Subcutaneous abdominal adipose tissue (tissue), 5 donors: ENCODE data around the gene SCRG1.

Source experiments
- H3K27ac ChIP-seq: one replicate; pipeline ENCODE4 v1.7.0; 2013; ENCODE audit warnings: low read depth, mild to moderate bottlenecking, inconsistent platforms, low read length, moderate library complexity
- H3K27me3 ChIP-seq, 5 donors: one replicate each; pipeline ENCODE4 v1.7.0; 2013; ENCODE audit warnings: low read length in 5 of 5, inconsistent platforms in 1 of 5; ENCODE audit not compliant: control insufficient read depth in 5 of 5, insufficient read depth in 4 of 5
- H3K36me3 ChIP-seq, 5 donors: one replicate each; pipeline ENCODE4 v1.7.0; 2013; ENCODE audit warnings: low read length in 5 of 5; ENCODE audit not compliant: control insufficient read depth in 5 of 5, insufficient read depth in 5 of 5
- H3K4me1 ChIP-seq, 5 donors: one replicate each; pipeline ENCODE4 v1.7.0; 2013; ENCODE audit warnings: low read length in 5 of 5, mild to moderate bottlenecking in 3 of 5, moderate library complexity in 1 of 5; ENCODE audit not compliant: control insufficient read depth in 5 of 5, insufficient read depth in 5 of 5
- H3K4me3 ChIP-seq, 5 donors: one replicate each; pipeline ENCODE4 v1.7.0; 2013; ENCODE audit warnings: low read length in 5 of 5, low read depth in 1 of 5
- H3K9ac ChIP-seq, 5 donors: one replicate each; pipeline ENCODE4 v1.7.0; 2013; ENCODE audit warnings: low read length in 5 of 5, mild to moderate bottlenecking in 4 of 5, moderate library complexity in 3 of 5
- H3K9me3 ChIP-seq, 5 donors: one replicate each; pipeline ENCODE4 v1.7.0; 2013; ENCODE audit warnings: low read length in 5 of 5; ENCODE audit not compliant: control insufficient read depth in 5 of 5
- donor health status: healthy.
- donor health status: healthy.
- donor health status: healthy.
- donor health status: healthy.
- donor health status: healthy.

Gene SCRG1

DNA sequence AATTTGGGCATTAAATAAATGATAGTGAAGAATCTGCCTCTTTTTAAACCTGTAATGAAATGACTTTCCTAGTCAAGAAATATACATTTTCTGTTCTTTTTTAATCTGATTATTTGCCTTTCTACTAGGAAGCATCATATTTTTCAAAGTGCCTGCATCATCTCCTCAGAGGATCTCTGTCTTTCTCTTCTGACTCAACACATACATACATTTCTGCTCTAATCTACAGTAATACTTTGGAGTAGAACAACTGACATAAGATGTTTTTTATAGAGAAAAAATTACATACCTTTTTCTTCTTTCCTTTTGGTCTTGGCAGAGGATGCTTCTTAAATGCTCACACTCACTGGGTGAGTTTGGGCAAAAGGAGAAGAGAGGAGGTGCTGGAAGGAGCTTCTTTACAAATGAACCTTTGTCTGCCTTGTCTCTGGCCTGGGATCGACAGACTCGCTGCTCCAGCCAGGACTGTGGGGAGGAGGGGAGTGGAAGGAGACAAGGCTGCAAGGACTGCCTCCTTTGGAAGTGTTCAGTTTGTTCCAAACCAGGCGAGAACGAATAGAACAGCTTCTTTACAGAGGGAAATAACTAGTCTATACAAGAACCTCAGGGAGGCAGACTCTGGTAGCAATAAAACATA, at the start of gene SCRG1:
Gene SCRG1 (minus strand): TSS at position 338 of the 637 bp plus-strand sequence. CDS start 7,702 bp downstream, outside the sequence.
- no peaks in the 10 kb centered on the region for H3K9me3 ChIP-seq
- H3K9ac ChIP-seq = no peak within 1 kb of the TSS
- peaks cover 0 to 10% (median 3%) of the 10 kb centered on the region in 5 donors for H3K36me3 ChIP-seq
- H3K4me3 ChIP-seq = no peak within 1 kb of the TSS
- H3K27me3 ChIP-seq = no peaks in the 10 kb centered on the region
- H3K4me1 ChIP-seq = no peaks in the 10 kb centered on the region
- no peak within 1 kb of the TSS for H3K27ac ChIP-seq

DNA sequence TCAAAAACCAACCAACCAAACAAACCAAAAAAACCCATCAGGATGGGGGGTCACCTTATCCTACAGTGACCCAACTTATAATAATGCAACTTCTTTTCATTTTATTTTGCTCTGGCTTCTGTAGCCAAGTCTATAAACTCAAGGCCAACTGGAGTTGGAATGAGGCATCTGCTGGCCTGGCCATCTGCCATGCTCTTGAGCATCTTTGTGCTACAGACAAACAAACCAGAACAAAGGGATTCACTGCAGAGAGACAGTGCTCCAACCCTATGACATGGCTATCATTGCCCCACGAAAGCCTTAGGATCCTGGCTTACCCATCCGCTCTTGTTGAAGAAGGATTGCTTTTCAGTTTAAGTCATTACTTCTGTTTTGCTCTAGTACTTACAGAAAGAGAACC, 49.2 kb upstream of the SCRG1 start:
- no peak overlapping the region for H3K27ac ChIP-seq
- no peak overlapping the region for H3K4me3 ChIP-seq
- H3K4me1 ChIP-seq = peaks cover 0 to 7% (median 6%) of the 10 kb centered on the region in 5 donors
- H3K9ac ChIP-seq = no peak overlapping the region
- H3K9me3 ChIP-seq = no peaks in the 10 kb centered on the region
- no peaks in the 10 kb centered on the region for H3K27me3 ChIP-seq
- H3K36me3 ChIP-seq = no peaks in the 10 kb centered on the region

DNA sequence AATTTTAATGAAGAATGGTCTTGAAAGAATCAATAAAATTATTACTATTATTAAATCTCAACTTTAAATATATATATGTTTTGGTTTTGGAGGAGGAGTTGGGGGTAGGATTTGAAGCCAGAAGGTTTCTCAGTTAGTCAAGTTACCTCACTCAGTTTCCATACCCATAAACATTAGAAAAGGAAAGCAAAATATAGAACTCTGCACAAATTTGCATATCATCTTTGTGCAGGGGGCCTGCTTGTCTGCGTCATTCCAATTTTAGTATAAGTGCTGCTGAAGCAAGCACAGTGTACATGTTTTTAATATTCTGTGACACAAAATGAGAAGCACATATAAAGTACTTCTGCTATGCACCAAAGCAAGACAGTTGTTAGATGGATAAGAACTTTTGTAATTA, 47.5 kb upstream of the SCRG1 start:
- peaks cover 0 to 7% (median 6%) of the 10 kb centered on the region in 5 donors for H3K4me1 ChIP-seq
- no peak overlapping the region for H3K27ac ChIP-seq
- H3K9ac ChIP-seq = no peak overlapping the region
- no peaks in the 10 kb centered on the region for H3K9me3 ChIP-seq
- no peaks in the 10 kb centered on the region for H3K27me3 ChIP-seq
- H3K36me3 ChIP-seq = peaks cover 0 to 6% (median 0%) of the 10 kb centered on the region in 5 donors
- no peak overlapping the region for H3K4me3 ChIP-seq

DNA sequence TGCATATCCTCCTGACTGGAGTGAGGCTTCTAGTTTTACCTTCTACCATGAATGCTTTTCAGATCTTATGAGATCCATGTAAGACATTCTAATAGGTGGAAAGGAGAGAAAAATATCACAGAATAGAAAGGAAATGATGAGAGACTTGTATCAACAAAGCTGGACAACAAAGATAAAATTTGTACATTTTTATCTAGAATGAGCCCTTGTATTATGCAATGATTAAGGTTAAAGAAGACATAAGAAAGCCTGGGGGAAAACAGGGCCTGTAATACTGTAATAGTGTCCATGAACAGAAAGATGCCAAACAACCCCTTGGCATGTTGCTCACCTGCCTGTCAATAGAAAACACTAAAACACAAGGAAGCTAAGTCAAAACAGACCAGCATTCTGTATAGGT, 44.2 kb upstream of the SCRG1 start:
- no peak overlapping the region for H3K27ac ChIP-seq
- H3K27me3 ChIP-seq = no peaks in the 10 kb centered on the region
- H3K36me3 ChIP-seq = peaks cover 0 to 6% (median 0%) of the 10 kb centered on the region in 5 donors
- no peak overlapping the region for H3K4me3 ChIP-seq
- no peak overlapping the region for H3K9ac ChIP-seq
- no peaks in the 10 kb centered on the region for H3K4me1 ChIP-seq
- H3K9me3 ChIP-seq = no peaks in the 10 kb centered on the region

DNA sequence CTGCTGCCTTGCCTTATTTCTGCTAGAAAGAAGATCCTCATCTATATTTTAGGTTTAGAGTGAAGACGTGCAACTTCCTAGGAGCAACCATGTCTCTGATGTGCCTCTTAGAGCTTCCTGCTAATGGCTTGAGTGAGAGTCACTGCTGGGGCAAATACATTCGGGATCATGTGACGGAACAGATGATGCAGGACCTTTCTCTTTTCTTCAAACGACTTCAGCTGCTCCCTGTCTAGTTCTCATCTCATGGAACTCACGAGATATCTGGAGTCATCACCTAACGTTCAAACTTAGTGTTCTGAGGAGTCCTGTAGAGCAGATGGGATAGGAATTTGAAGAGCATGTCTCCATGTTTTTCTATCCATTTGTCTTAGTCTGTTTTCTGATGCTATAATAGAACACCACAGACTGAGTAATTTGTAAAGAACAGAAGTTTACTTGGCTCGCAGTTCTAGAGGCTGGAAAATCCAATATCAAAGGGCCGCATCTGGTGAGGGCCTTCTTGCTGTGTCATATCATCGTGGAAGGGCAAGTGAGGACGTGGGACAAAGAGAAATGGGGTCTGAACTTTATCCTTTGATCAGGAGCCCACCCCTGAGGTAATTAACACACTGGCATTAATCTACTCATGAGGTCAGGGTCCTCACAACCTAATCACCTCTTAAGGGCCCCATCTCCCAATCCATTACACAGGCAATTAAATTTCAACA, 43.5 kb upstream of the SCRG1 start:
- Histone ChIP-seq H3K27me3 (no peaks in the 10 kb centered on the region), H3K4me3 (no peak overlapping the region), H3K4me1 (no peaks in the 10 kb centered on the region), H3K27ac (no peak overlapping the region), H3K9me3 (no peaks in the 10 kb centered on the region), H3K36me3 (peaks cover 0 to 6% (median 0%) of the 10 kb centered on the region in 5 donors), H3K9ac (no peak overlapping the region)

DNA sequence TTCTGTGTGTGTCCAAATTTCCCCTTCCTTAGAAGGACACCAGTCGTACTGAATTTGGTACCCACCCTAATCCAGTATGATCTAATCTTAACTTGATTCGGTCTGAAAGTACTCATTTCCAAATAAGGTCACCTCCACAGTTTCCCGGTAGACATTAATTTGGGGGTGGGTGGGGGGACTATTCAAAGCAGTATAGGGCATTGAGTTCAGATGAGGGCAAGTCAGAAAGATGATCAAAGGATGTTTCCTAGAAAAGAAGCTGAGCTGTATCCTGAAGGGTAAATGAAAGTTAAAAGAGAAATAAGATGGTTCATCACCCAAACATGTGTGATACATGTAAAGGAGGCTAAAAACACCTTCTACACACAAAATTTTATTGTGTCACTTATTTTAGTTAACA, 42.0 kb upstream of the SCRG1 start:
- no peak overlapping the region for H3K9ac ChIP-seq

DNA sequence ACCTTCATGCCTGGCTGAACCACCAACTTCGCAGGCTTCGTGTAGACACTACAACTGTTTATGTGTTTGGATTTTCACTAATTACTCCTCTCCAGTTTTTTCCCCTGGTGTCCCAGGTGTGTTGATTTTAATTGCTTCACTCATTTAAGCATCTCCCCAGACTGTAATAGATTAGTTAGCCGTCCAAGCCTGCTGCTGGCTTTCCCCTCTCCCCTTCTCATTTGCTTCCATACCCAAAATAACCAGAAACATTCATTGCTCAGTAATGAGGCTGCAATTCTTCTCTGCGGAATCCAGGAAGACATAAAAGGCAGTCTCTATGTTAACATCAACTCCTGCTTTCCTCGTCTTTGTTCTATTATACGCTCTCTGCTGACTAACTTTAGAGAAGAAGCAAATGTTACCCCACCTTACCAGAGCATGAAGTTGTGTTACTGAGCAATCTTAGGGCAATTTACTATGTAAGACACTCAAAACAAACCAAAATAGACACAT, 37.9 kb upstream of the SCRG1 start:
- no peaks in the 10 kb centered on the region for H3K9me3 ChIP-seq
- no peaks in the 10 kb centered on the region for H3K27me3 ChIP-seq
- H3K9ac ChIP-seq = no peak overlapping the region
- no peaks in the 10 kb centered on the region for H3K36me3 ChIP-seq
- H3K27ac ChIP-seq = no peak overlapping the region
- H3K4me1 ChIP-seq = peaks cover 0 to 6% (median 5%) of the 10 kb centered on the region in 5 donors
- H3K4me3 ChIP-seq = no peak overlapping the region

More for the DNA sequence above, 42.0 kb upstream of the SCRG1 start:
- H3K27me3 ChIP-seq = no peaks in the 10 kb centered on the region
- no peak overlapping the region for H3K27ac ChIP-seq
- H3K4me1 ChIP-seq = peaks cover 0 to 6% (median 5%) of the 10 kb centered on the region in 5 donors
- H3K36me3 ChIP-seq = peaks cover 0 to 6% (median 0%) of the 10 kb centered on the region in 5 donors
- no peak overlapping the region for H3K4me3 ChIP-seq
- H3K9me3 ChIP-seq = no peaks in the 10 kb centered on the region

DNA sequence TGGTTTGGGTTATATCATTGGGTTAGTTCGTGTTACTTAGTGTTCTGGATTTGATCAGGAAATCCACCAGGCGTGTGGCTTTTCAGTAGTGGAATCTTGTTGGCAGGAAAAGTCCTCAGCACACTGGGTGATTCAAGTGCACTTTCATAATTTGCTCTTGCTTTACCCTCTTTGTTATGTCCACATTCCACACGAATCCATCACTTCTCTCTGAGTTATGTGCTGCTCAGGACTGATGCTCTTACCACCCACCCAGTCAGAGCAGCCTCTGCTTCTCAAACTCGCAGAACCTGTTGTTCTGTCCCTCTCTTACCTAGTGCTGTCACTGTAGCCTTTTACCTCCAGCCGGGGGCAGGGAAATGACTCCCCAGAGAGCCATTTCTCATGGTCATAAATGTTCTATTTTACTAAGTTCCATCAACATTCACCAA, 37.2 kb upstream of the SCRG1 start:
- H3K27me3 ChIP-seq = no peaks in the 10 kb centered on the region
- no peak overlapping the region for H3K27ac ChIP-seq
- no peaks in the 10 kb centered on the region for H3K9me3 ChIP-seq
- no peak overlapping the region for H3K9ac ChIP-seq
- H3K4me3 ChIP-seq = no peak overlapping the region
- H3K4me1 ChIP-seq = peaks cover 0 to 6% (median 5%) of the 10 kb centered on the region in 5 donors
- no peaks in the 10 kb centered on the region for H3K36me3 ChIP-seq

DNA sequence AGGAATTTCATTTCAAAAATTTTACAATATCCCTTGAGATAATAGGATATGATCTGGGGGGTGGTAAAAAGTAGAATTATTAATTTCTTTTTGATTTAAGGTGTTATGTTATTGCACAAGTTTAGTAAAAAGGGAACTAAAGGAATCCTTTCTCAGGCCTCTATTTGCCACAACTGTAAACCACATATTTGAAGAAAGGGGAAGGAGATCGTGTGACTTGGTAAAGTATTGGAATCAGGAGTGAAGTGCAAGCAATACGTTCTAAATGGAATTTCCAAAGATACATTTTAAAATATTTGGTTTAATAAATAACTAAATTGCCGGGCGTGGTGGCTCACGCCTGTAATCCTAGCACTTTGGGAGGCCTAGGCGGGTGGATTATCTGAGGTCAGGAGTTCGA, 35.3 kb upstream of the SCRG1 start:
- Histone ChIP-seq H3K4me3 (no peak overlapping the region), H3K4me1 (peaks cover 0 to 6% (median 5%) of the 10 kb centered on the region in 5 donors), H3K9ac (no peak overlapping the region), H3K27ac (no peak overlapping the region), H3K9me3 (no peaks in the 10 kb centered on the region), H3K27me3 (no peaks in the 10 kb centered on the region), H3K36me3 (no peaks in the 10 kb centered on the region)

DNA sequence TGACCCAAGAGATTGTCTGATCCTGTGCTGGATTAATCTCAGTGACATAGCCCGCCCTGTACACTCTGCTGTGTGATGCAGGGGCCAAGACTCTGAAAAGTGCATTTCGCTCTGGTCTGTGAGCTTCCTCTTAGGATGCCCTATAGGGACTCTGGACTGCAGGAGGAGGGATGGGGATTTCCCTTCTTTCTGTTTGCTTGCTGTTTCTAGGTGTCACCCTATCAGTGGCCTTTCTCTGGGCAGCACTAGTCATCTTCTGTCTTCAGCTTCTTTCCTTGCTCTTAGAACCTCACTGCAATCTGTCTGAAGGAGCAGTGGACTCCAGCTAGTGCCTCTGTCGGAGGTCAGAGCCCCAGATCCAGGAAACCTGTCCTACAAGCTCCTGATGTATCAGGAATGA, 34.5 kb upstream of the SCRG1 start:
- Histone ChIP-seq H3K9ac (no peak overlapping the region), H3K36me3 (no peaks in the 10 kb centered on the region), H3K4me1 (peaks cover 0 to 6% (median 5%) of the 10 kb centered on the region in 5 donors), H3K27ac (no peak overlapping the region), H3K4me3 (no peak overlapping the region), H3K9me3 (no peaks in the 10 kb centered on the region), H3K27me3 (no peaks in the 10 kb centered on the region)
